GM19023 (cell line): ENCODE results near the gene ZSWIM7.
"Not testable (repeated sequence)": the region's sequence is repeated elsewhere in the genome, so short reads cannot be mapped to it uniquely, and the experiment has no call there.

Experiments
- ATAC-seq: cut with Tn5 transposase; IDR thresholded peaks from one replicate; pipeline ENCODE4 v1.9.1; 2021; ENCODE audit warnings: mild to moderate bottlenecking, moderate library complexity; ENCODE audit not compliant: unreplicated experiment

ZSWIM7 gene

DNA sequence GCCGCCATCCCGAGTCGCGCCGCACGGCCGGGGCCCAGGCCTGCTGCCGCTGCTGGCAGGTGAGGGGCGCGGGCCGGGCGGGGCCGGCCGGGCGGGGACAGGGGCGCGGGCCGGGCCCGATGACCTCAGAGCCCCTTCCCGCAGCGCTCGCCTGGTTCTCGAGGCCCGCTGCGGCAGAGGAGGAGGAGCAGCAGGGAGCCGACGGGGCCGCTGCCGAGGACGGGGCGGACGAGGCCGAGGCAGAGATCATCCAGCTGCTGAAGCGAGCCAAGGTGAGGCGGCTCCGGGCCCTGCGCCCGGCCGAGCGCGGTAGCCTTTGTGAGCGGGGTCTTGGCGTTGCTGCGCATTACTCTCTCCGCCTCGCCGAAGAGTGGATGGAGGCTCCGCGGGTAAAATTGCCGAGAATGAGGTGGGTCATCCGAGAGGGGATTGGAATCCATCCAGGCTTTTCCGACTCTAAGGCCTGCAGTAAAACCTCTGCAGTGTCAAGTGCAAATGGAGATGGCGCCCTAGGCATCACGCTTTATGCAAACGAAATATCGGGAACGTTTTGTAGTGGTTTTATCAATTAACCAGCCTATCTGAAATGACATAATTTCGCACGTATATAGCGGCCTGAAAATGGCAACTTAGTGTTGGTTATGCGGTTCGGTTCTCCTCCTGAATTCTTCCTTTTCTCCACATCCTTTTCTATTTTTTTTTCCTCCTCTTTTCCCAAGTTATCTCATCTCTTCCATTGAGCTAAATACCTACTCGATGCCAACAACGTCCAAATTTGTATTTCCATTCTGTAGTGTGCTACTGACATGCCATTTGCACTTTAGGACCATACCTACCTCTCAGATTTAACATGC, 697 bp upstream of the ZSWIM7 start:
- ATAC-seq = peak; percentile 34

- no peak for ATAC-seq
Measured at GRCh38 chr17:15998031-15998562, 1.4 kb downstream of the ZSWIM7 start.

DNA sequence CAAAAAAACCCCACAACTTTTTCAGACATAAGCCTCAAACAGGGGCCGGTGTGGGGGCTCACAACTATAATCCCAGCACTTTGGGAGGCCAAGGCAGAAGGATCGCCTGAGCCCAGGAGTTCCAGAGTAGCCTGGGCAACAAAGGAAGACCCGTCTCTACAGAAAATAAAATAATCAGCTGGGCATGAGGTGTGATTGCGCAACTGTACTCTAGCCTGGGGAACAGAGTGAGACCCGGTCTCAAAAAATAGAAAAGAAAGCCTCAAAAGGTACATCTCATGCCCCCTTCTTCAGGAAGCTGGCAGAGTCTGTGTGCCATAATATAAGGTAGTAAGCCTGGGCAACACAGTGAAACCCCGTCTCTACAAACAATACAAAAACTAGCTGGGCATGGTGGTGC, 3.2 kb downstream of the ZSWIM7 start:
- ATAC-seq = no peak

DNA sequence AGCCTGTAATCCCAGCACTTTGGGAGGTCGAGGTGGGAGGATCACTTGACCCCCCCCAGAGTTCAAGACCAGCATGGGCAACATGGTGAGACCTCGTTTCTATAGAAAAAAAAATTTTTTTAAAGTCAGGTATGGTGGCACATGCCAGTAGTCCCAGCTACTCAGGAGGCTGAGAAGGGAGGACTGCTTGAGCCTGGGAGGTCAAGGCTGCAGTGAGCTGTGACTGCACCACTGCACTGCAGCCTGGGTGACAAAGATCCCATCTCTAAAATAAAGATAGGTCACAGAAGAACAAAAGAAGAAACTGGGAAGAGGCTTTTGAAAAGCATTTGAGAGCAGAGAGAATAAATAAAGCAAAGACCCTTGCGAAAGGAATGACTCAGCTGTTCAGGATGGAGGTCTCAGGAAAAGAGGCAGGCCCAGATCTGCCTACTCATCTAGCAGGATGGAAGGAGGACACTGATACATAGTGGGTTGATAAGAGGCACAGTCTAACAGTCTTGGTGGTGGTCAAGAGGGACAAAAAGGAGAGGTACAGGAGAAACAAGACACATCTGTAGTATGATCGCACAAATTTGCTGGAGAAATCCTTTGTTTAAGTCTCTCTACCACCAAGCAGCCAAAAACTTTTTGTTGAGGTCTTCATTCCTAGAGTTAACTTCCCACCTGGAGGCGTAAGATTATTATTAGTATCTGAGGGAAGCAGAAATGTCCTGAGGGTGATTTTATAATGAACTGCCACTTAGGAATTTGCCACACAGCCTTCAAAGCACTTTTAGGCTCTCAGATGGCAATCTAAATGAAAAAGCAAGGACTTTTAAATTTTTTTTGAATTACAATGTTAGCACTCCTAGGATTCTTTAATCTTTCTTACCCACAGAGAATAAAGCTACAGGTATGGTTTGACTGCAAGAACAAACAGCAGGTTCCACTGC, 17.6 kb downstream of the ZSWIM7 start:
- ATAC-seq = no peak

DNA sequence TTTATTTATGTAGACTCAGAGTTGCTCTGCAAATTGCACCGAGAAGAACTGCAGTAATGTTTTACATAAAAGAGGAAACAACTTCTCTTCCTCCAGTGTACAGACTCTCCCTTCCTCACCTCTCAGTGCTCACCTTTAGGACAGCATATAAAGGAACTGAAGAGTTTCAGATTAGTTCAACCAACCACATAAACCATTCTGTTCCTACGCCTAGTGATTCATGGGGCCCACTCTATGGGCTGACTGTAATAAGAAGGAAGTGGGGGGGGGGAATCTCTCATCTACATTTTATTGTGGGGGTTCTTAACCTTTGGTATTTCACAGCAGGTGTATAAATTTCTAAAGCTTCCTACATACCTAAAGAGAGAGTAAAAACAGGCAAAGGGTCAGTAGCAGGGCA, 18.3 kb downstream of the ZSWIM7 start:
- ATAC-seq = no peak

- ATAC-seq = not testable (repeated sequence)
Measured at GRCh38 chr17:15979013-15979412, 20.5 kb downstream of the ZSWIM7 start.

DNA sequence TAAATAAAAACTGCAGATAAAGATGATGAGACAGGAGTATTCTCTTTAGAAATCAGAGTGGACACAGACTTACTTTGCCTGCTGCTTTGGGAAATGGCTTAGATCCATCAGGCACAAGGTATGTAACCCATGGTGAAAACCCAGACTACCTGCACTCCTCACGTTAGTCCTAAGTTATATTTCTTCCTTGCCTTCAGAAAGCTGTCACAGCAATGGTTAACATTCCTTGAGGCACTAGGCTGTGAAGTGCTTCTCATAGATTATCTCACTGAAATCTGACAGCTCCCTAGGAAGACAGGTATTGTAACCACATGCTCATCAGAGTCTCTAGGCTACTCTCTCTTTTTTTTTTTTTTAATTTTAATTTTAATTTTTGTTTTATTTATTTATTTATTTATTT, 20.9 kb downstream of the ZSWIM7 start:
- no peak for ATAC-seq

- ATAC-seq = no peak
Measured at GRCh38 chr17:15977894-15978293, 21.6 kb downstream of the ZSWIM7 start.

DNA sequence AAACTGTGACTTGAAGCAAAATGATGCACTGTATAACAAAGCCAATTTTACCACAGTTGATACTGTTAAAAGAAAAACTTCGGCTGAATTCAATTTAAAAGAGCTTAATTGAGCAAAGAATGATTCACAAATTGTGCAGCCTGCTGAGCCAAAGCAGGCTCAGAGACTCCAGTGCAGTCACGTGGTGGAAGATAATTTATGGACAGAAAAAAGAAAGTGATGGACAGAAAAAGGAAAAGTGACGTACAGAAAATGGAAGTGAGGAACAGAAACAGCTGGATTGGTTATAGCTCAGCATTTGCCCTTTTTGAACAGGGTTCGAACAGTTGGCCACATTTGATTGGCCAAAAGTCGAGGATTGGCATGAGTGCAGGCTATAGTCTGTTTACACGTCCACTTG, 25.7 kb downstream of the ZSWIM7 start:
- ATAC-seq = no peak

DNA sequence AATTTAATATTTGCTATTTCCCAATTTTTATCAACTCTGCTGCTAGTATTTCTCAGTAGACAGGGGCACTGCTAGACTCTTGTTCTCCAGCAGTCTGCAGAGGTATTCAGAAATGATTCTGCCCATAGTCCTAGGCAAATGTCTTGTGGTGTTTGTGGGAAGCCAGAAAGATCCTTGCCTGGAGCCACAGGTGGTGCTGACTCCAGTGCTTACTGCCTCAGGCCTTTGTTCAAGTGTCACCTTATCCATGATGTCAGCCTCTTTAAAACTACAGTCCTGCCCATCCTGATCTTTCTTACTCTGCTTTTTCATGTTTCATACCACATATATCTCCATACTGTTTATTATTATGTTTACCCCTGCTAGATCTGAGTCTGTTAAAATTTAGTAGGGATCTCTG, 26.5 kb downstream of the ZSWIM7 start:
- ATAC-seq = no peak

- ATAC-seq = no peak
Measured at GRCh38 chr17:15972497-15972951, 27.0 kb downstream of the ZSWIM7 start.

DNA sequence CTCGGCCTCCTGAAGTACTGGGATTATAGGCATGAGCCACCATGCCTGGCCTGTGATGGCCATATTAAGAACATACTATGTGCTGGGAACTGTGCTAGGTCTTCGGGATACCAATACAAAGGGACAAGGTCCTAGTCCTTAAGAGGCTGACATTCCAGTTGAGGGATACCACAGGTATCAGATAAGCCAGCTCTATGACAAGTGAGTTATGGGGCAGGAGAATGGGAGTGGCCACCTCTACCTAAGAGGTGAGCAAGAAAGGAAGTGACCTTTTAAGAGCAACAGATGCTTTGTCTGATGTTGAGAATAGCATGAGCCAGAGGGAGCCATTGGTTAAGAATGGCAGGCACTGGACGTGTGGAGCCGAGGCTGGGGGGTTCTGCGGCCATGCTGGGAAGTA, 27.6 kb downstream of the ZSWIM7 start:
- ATAC-seq = no peak

GRCh38 chr17:15971098-15971678, 28.3 kb downstream of the ZSWIM7 start:
- ATAC-seq = no peak

DNA sequence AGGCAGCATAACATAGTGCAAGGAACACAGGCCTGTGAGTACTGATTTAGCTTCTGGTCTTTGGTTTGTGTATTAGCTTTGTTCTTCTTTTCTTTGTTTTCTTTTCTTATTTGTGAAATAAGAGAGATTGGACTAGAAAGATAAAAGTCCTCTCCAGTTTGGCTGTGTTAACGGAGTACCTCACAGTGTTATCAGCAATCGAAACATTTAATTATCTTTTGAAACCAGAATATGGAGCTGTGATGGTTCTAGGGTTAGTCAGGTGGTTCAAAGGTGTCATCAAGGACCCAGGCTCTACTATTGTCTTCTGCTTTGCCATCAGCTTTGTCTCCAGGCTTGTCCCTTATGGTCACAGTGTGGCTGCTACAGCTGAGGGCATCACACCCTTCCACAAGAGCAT, 29.0 kb downstream of the ZSWIM7 start:
- ATAC-seq = no peak

DNA sequence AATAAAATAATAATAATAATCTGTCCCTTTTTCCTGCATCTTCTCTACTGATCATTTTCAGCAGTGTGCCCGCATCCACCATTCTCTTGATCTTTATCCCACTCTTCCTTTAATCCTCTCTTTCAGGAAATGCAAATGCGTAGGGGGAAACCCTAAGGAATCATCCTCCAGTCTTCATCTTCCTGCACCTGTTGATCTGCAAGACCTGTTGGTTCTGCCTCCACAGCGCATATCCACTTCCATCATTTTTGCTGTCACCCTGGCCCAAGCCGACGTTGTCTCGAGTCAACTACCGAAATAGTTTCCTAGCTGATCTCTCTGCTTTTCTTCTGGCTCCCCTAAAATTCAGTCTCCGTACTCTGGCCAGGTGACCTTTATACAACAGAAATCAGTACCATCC, 30.0 kb downstream of the ZSWIM7 start:
- no peak for ATAC-seq

GRCh38 chr17:15967706-15968399, 31.7 kb downstream of the ZSWIM7 start:
- ATAC-seq = no peak

GRCh38 chr17:15966879-15967248, 32.6 kb downstream of the ZSWIM7 start:
- ATAC-seq = no peak

DNA sequence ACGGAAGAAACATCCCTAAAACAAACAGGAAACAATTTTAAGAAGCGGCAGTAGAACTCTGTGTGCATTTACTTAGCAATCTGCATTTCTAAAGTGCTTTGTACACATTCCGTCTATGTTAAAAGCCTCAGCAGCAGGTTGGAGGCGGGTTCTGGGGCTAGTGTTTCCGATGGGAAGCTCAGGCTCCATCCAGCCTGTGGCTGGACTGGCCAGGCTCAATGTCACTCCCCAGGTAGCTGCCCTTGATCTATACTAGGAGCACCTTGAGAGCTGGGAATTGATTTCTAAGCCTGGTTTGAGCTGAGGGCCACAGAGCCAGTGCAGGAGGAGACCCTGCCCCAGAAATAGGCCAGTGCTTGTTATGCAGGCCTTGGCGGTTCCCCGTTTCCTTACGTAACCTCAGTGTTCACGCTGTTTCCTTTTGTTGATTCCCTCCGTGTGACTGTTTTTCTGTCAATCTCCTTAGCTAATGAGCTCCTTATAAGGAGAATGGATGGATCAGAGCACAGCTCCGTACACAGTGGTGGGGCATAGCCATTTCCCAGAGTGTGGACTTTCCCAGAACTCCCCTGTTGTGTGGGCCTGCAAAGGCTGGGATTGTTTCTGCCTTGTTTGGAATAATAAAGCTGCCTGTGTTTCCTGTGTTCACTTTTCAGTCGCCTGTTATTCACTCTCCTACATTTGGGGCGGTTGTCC, 33.2 kb downstream of the ZSWIM7 start:
- no peak for ATAC-seq

DNA sequence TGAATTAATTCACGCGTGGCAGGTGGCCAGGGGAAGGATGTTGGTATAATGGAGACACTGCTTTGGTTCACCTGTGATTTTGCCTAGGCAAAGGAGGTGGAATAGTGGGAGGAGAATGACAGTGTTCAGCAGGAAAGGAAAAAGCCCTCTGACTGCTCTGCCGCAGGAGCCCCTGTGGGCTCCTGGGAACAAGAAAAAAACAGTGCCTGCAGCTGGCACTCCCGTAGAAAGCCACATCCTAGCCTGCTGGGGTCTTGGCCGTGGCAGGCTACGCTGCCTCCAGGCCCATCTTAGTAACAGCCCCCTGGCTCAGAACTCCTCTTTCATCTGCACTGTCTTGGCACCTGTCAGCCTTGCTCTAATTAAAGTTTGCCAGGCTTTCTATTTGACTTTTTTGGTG, 34.0 kb downstream of the ZSWIM7 start:
- ATAC-seq = no peak

DNA sequence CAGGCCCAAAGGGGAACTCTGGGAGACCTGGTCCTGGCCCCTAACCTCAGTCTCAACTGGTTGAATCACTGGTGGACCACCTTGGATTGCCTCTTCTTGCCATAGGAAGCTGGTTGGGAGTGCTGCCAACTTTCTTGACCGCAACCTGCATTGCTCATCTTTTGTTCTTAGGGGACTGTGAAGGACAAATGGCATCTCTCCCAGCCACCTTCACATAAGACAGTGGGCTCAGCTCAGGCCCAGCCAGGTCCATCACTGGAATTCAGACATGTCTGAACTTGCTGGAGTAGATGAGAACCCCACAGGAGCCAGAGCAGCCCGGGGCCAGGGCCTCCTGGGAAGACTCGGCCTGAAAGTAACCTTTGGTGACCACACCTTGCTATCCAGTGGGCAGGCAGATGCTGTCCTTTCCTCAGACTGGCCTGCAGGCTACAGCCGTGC, 35.8 kb downstream of the ZSWIM7 start:
- ATAC-seq = no peak
